Neural progenitor cell (in vitro differentiated cells): ENCODE measurements around the gene IL1RL2. TPM values are rescaled to one million over a fixed set of nuclear protein-coding genes. Genes with fewer than 3 reads are reported as not detected.

ENCODE experiments used
- DNase-seq: peaks from one replicate; pipeline ENCODE4 v3.0.0-alpha.2; 2016; ENCODE audit warnings: low spot score
- H2AFZ ChIP-seq: fragments of 200-600 bp; sonication (generic); replicated peaks from 2 replicates; pipeline ENCODE4 v1.6.1; 2016; ENCODE audit warnings: antibody characterized with exemption
- H3F3A ChIP-seq: fragments of 200-600 bp; sonication (generic); 2 replicates; pipeline ENCODE4 v1.6.1; 2016; ENCODE audit warnings: antibody characterized with exemption, low read depth
- H3K27ac ChIP-seq: fragments of 200-600 bp; sonication (generic); 2 replicates; pipeline ENCODE4 v1.5.1; 2016; ENCODE audit warnings: mild to moderate bottlenecking
- H3K27me3 ChIP-seq: fragments of 200-600 bp; sonication (generic); 2 replicates; pipeline ENCODE4 v1.6.1; 2016; ENCODE audit warnings: mild to moderate bottlenecking, moderate library complexity
- H3K36me3 ChIP-seq: fragments of 200-600 bp; sonication (generic); 2 replicates; pipeline ENCODE4 v1.5.1; 2016
- H3K4me1 ChIP-seq: fragments of 200-600 bp; sonication (generic); 2 replicates; pipeline ENCODE4 v1.6.1; 2016; ENCODE audit warnings: mixed run types
- H3K4me2 ChIP-seq: fragments of 200-600 bp; sonication (generic); 2 replicates; pipeline ENCODE4 v1.6.1; 2016
- H3K4me3 ChIP-seq: fragments of 200-600 bp; sonication (generic); 2 replicates; pipeline ENCODE4 v1.5.1; 2016
- H3K79me2 ChIP-seq: fragments of 200-600 bp; sonication (generic); 2 replicates; pipeline ENCODE4 v1.6.1; 2016; ENCODE audit warnings: low read depth
- H3K9ac ChIP-seq: fragments of 200-600 bp; sonication (generic); 2 replicates; pipeline ENCODE4 v1.6.1; 2016
- H3K9me3 ChIP-seq: fragments of 200-600 bp; sonication (generic); 2 replicates; pipeline ENCODE4 v1.5.1; 2016; ENCODE audit warnings: low read depth
- H4K20me1 ChIP-seq: fragments of 200-600 bp; sonication (generic); 2 replicates; pipeline ENCODE4 v1.6.1; 2016; ENCODE audit warnings: low read depth
- H3K27ac Mint-ChIP-seq: 3 replicates; pipeline ENCODE4 v1.8.0; 2021; ENCODE audit warnings: mixed read lengths
- H3K27me3 Mint-ChIP-seq: 2 replicates; pipeline ENCODE4 v1.8.0; 2022; ENCODE audit warnings: low read depth, mild to moderate bottlenecking, inconsistent platforms, moderate library complexity, mixed read lengths; ENCODE audit not compliant: insufficient read depth
- H3K36me3 Mint-ChIP-seq: 3 replicates; pipeline ENCODE4 v1.8.0; 2021; ENCODE audit warnings: mixed read lengths
- H3K4me1 Mint-ChIP-seq: 3 replicates; pipeline ENCODE4 v1.8.0; 2021; ENCODE audit warnings: mixed read lengths
- H3K4me3 Mint-ChIP-seq: 3 replicates; pipeline ENCODE4 v1.8.0; 2021; ENCODE audit warnings: mild to moderate bottlenecking, moderate library complexity, mixed read lengths
- H3K9me3 Mint-ChIP-seq: 3 replicates; pipeline ENCODE4 v1.8.0; 2020; ENCODE audit warnings: mixed read lengths
- CTCF ChIP-seq: fragments of 200-600 bp; sonication (generic); IDR thresholded peaks from 2 replicates; pipeline ENCODE4 v1.5.1; 2017; ENCODE audit warnings: antibody characterized with exemption, mild to moderate bottlenecking
- EZH2 ChIP-seq: fragments of 200-600 bp; sonication (generic); IDR thresholded peaks from 2 replicates; pipeline ENCODE4 v1.6.1; 2017; ENCODE audit warnings: antibody characterized with exemption, mild to moderate bottlenecking, moderate library complexity
- EZH2phosphoT487 ChIP-seq: fragments of 200-600 bp; sonication (generic); IDR thresholded peaks from 2 replicates; pipeline ENCODE4 v1.6.1; 2017; ENCODE audit warnings: antibody characterized with exemption
- total RNA-seq: library from RNA; depleted of rRNA; stranded (reverse); fragments of >200 nt; gene quantifications from 2 replicates; pipeline ENCODE4 v1.2.3, GENCODE V29; 2015; ENCODE audit warnings: low replicate concordance

IL1RL2 gene
- total RNA-seq, 1 donor from 2014 or later: not detected

GRCh38 chr2:102233132-102233884, 46.5 kb downstream of the IL1RL2 start:
- no peak overlapping the region for H3K4me2 ChIP-seq
- Mint-ChIP-seq H3K27ac (no peak overlapping the region), H3K9me3 (no peaks in the 10 kb centered on the region), H3K36me3 (no peaks in the 10 kb centered on the region), H3K27me3 (peaks cover 5% of the 10 kb centered on the region), H3K4me3 (no peak overlapping the region), H3K4me1 (peaks cover 9% of the 10 kb centered on the region)
- H3K4me1 ChIP-seq: peaks cover 2% of the 10 kb centered on the region
- no peak overlapping the region for H3K27ac ChIP-seq
- no peaks in the 10 kb centered on the region for H3F3A ChIP-seq
- H3K79me2 ChIP-seq: no peaks in the 10 kb centered on the region
- no peaks in the 10 kb centered on the region for H4K20me1 ChIP-seq
- no peak overlapping the region for H3K4me3 ChIP-seq
- H3K9ac ChIP-seq: no peak overlapping the region
- no peak for DNase-seq
- H3K9me3 ChIP-seq: no peaks in the 10 kb centered on the region
- no peak for TF ChIP-seq EZH2phosphoT487
- TF ChIP-seq EZH2: no peak
- TF ChIP-seq CTCF: no peak
- H2AFZ ChIP-seq: no peak overlapping the region
- no peaks in the 10 kb centered on the region for H3K36me3 ChIP-seq
- no peaks in the 10 kb centered on the region for H3K27me3 ChIP-seq

- Histone ChIP-seq H3K9me3 (no peaks in the 10 kb centered on the region), H3F3A (no peaks in the 10 kb centered on the region), H3K27me3 (no peaks in the 10 kb centered on the region), H3K4me3 (no peak overlapping the region), H2AFZ (no peak overlapping the region), H3K9ac (no peak overlapping the region), H3K4me1 (no peaks in the 10 kb centered on the region), H3K27ac (no peak overlapping the region), H4K20me1 (no peaks in the 10 kb centered on the region), H3K36me3 (no peaks in the 10 kb centered on the region), H3K4me2 (no peak overlapping the region), H3K79me2 (no peaks in the 10 kb centered on the region)
- Mint-ChIP-seq H3K4me3 (no peak overlapping the region), H3K9me3 (peaks cover 7% of the 10 kb centered on the region), H3K4me1 (no peaks in the 10 kb centered on the region), H3K27ac (peak overlapping the region; percentile 37), H3K36me3 (no peaks in the 10 kb centered on the region), H3K27me3 (peaks cover 8% of the 10 kb centered on the region)
- TF ChIP-seq CTCF (no peak), EZH2phosphoT487 (no peak), EZH2 (no peak)
- no peak for DNase-seq
Observed at GRCh38 chr2:102235042-102235473, 48.2 kb downstream of the IL1RL2 start.

GRCh38 chr2:102235491-102235890, 48.7 kb downstream of the IL1RL2 start:
- no peak overlapping the region for H3K4me3 Mint-ChIP-seq
- H3K27ac ChIP-seq: no peak overlapping the region
- no peak overlapping the region for H3K4me3 ChIP-seq
- peaks cover 7% of the 10 kb centered on the region for H3K9me3 Mint-ChIP-seq
- H3K27ac Mint-ChIP-seq: peak overlapping the region; percentile 18
- H3K4me1 ChIP-seq: no peaks in the 10 kb centered on the region
- no peaks in the 10 kb centered on the region for H3F3A ChIP-seq
- H3K4me2 ChIP-seq: no peak overlapping the region
- peaks cover under 1% of the 10 kb centered on the region for H3K4me1 Mint-ChIP-seq
- no peaks in the 10 kb centered on the region for H3K36me3 Mint-ChIP-seq
- DNase-seq: peak; percentile 55
- TF ChIP-seq EZH2 (no peak), CTCF (peak; percentile 56), EZH2phosphoT487 (no peak)
- H3K9me3 ChIP-seq: no peaks in the 10 kb centered on the region
- peaks cover 8% of the 10 kb centered on the region for H3K27me3 Mint-ChIP-seq
- H3K27me3 ChIP-seq: no peaks in the 10 kb centered on the region
- no peak overlapping the region for H3K9ac ChIP-seq
- H3K79me2 ChIP-seq: no peaks in the 10 kb centered on the region
- no peak overlapping the region for H2AFZ ChIP-seq
- H4K20me1 ChIP-seq: no peaks in the 10 kb centered on the region
- no peaks in the 10 kb centered on the region for H3K36me3 ChIP-seq
